A549 (cell line): ENCODE data around the gene SPACA6.

ENCODE experiments used
- CEBPB ChIP-seq, 2 experiments: fragments of >200 bp in 1 of 2; sonication (Bioruptor Twin) in 1 of 2; formaldehyde crosslinking in 1 of 2; IDR thresholded peaks; 2 replicates each; pipeline ENCODE4 v1.6.1; 2012 to 2016
- CHD4 ChIP-seq: fragments of 200-600 bp; sonication (generic); IDR thresholded peaks from 2 replicates; pipeline ENCODE4 v1.6.1; 2016; ENCODE audit warnings: antibody characterized with exemption, mild to moderate bottlenecking, borderline replicate concordance
- EHMT2 ChIP-seq: fragments of 200-600 bp; sonication (generic); IDR thresholded peaks from 2 replicates; pipeline ENCODE4 v1.6.1; 2016; ENCODE audit warnings: antibody characterized with exemption, low read depth, mild to moderate bottlenecking, moderate library complexity
- EP300 ChIP-seq, 2 experiments: fragments of >200 bp; sonication (Bioruptor Twin); formaldehyde crosslinking; IDR thresholded peaks; 2 replicates in 1 of 2; 3 replicates in 1 of 2; pipeline ENCODE4 v1.6.1; 2016 to 2017
- FOSL2 ChIP-seq, 2 experiments: fragments of 450-650 bp in 1 of 2; fragments of >200 bp in 1 of 2; sonication (Bioruptor Twin) in 1 of 2; formaldehyde crosslinking; IDR thresholded peaks; 2 replicates each; pipeline versions ENCODE4 v1.5.0 to v1.6.1; 2016 to 2020; ENCODE audit warnings: mild to moderate bottlenecking in 1 of 2, moderate library complexity in 1 of 2
- JUN ChIP-seq, 2 experiments: fragments of >200 bp; sonication (Bioruptor Twin); formaldehyde crosslinking; IDR thresholded peaks; 2 replicates in 1 of 2; 3 replicates in 1 of 2; pipeline ENCODE4 v1.6.1; 2016 to 2017
- KDM1A ChIP-seq: fragments of 200-600 bp; sonication (generic); IDR thresholded peaks from 2 replicates; pipeline ENCODE4 v1.6.1; 2016; ENCODE audit warnings: low read depth, mild to moderate bottlenecking
- MAFK ChIP-seq: fragments of 450-650 bp; IDR thresholded peaks from 2 replicates; pipeline ENCODE4 v1.6.1; 2014; ENCODE audit not compliant: partially characterized antibody
- MAZ ChIP-seq: fragments of 150-350 bp; IDR thresholded peaks from 2 replicates; pipeline ENCODE4 v1.6.1; 2014; ENCODE audit warnings: antibody characterized with exemption, low read depth, low read length, borderline replicate concordance
- MYC ChIP-seq: IDR thresholded peaks from 2 replicates; pipeline ENCODE4 v1.6.1; 2012; ENCODE audit warnings: mild to moderate bottlenecking, inconsistent platforms, low read length, improper control_type of control experiment, borderline replicate concordance
- POLR2A ChIP-seq: IDR thresholded peaks from 2 replicates; pipeline ENCODE4 v1.6.1; 2012; ENCODE audit warnings: mild to moderate bottlenecking, low read length
- TF ChIP-seq, protein P1 (sequence below): fragments of >200 bp; sonication (Bioruptor Twin); formaldehyde crosslinking; IDR thresholded peaks from 3 replicates; pipeline ENCODE4 v1.5.1; 2016
- TF ChIP-seq, protein P2 (sequence below): fragments of 200-600 bp; sonication (generic); IDR thresholded peaks from 2 replicates; pipeline ENCODE4 v1.6.1; 2016; ENCODE audit warnings: antibody characterized with exemption, mild to moderate bottlenecking, moderate library complexity
- TF ChIP-seq, protein P3 (sequence below): IDR thresholded peaks from 2 replicates; pipeline ENCODE4 v1.6.1; 2012

DNA sequence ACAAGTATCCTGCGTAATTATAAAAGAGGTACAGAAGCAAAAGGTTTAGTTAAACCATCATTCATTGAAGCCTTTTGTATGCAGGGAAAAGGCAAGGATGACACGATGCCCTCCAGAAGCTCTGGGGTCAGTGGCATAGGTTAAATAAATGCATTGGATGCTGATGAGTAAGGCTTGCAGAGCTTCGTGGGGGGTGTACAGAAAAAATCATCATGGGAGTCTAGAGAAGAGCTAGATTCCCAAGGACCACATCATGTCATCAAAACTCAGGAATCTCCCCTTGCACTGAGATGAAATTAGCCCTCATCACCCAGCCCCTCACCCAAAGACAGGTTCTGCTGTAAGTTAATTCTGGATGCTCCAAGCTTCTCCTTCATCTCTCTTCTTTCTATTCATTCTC, 50.3 kb downstream of the SPACA6 start:
- TF ChIP-seq MAFK (no peak), POLR2A (no peak), JUN (IDR thresholded peaks at IDR 0.05) (no peak), KDM1A (no peak), EHMT2 (no peak), CEBPB (IDR thresholded peaks at IDR 0.05) (no peak), CHD4 (no peak), MYC (no peak), FOSL2 (IDR thresholded peaks at IDR 0.05) (no peak), FOSL2 (CRISPR knock-in tag; IDR thresholded peaks at IDR 0.05) (no peak), MAZ (no peak), EP300 (IDR thresholded peaks at IDR 0.05) (no peak)
- TF ChIP-seq, protein P1, sequence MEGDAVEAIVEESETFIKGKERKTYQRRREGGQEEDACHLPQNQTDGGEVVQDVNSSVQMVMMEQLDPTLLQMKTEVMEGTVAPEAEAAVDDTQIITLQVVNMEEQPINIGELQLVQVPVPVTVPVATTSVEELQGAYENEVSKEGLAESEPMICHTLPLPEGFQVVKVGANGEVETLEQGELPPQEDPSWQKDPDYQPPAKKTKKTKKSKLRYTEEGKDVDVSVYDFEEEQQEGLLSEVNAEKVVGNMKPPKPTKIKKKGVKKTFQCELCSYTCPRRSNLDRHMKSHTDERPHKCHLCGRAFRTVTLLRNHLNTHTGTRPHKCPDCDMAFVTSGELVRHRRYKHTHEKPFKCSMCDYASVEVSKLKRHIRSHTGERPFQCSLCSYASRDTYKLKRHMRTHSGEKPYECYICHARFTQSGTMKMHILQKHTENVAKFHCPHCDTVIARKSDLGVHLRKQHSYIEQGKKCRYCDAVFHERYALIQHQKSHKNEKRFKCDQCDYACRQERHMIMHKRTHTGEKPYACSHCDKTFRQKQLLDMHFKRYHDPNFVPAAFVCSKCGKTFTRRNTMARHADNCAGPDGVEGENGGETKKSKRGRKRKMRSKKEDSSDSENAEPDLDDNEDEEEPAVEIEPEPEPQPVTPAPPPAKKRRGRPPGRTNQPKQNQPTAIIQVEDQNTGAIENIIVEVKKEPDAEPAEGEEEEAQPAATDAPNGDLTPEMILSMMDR = no peak
- TF ChIP-seq, protein P2, sequence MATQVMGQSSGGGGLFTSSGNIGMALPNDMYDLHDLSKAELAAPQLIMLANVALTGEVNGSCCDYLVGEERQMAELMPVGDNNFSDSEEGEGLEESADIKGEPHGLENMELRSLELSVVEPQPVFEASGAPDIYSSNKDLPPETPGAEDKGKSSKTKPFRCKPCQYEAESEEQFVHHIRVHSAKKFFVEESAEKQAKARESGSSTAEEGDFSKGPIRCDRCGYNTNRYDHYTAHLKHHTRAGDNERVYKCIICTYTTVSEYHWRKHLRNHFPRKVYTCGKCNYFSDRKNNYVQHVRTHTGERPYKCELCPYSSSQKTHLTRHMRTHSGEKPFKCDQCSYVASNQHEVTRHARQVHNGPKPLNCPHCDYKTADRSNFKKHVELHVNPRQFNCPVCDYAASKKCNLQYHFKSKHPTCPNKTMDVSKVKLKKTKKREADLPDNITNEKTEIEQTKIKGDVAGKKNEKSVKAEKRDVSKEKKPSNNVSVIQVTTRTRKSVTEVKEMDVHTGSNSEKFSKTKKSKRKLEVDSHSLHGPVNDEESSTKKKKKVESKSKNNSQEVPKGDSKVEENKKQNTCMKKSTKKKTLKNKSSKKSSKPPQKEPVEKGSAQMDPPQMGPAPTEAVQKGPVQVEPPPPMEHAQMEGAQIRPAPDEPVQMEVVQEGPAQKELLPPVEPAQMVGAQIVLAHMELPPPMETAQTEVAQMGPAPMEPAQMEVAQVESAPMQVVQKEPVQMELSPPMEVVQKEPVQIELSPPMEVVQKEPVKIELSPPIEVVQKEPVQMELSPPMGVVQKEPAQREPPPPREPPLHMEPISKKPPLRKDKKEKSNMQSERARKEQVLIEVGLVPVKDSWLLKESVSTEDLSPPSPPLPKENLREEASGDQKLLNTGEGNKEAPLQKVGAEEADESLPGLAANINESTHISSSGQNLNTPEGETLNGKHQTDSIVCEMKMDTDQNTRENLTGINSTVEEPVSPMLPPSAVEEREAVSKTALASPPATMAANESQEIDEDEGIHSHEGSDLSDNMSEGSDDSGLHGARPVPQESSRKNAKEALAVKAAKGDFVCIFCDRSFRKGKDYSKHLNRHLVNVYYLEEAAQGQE = no peak
- TF ChIP-seq, protein P3, sequence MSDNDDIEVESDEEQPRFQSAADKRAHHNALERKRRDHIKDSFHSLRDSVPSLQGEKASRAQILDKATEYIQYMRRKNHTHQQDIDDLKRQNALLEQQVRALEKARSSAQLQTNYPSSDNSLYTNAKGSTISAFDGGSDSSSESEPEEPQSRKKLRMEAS = no peak
